Spinal cord (tissue), 10 donors: ENCODE measurements around the gene LNX1. TPM values are rescaled to one million over a fixed set of nuclear protein-coding genes. Genes with fewer than 3 reads are reported as not detected.
"Not testable (repeated sequence)": the region's sequence is repeated elsewhere in the genome, so short reads cannot be mapped to it uniquely, and the experiment has no call there.

ENCODE experiments used
- DNase-seq, 6 donors: peaks; one replicate each; pipeline versions ENCODE4 v3.0.0 to v3.0.0-alpha.2; 2013 to 2015; ENCODE audit warnings: low spot score in 6 of 6, low read depth in 4 of 6
- H3K27ac ChIP-seq: one replicate; pipeline ENCODE4 v1.5.1; 2013; ENCODE audit warnings: low read depth, low read length, control low read depth
- H3K27me3 ChIP-seq: one replicate; pipeline ENCODE4 v1.6.1; 2013; ENCODE audit warnings: low read length; ENCODE audit not compliant: control insufficient read depth, insufficient read depth
- H3K36me3 ChIP-seq: one replicate; pipeline ENCODE4 v1.6.1; 2013; ENCODE audit warnings: low read length; ENCODE audit not compliant: control insufficient read depth, insufficient read depth
- H3K4me1 ChIP-seq: one replicate; pipeline ENCODE4 v1.6.1; 2013; ENCODE audit warnings: low read length; ENCODE audit not compliant: control insufficient read depth, insufficient read depth
- H3K4me3 ChIP-seq: one replicate; pipeline ENCODE4 v1.5.1; 2013; ENCODE audit warnings: low read depth, low read length, control low read depth
- H3K9me3 ChIP-seq: one replicate; pipeline ENCODE4 v1.6.1; 2013; ENCODE audit warnings: low read length; ENCODE audit not compliant: control insufficient read depth, insufficient read depth
- WGBS: methylation state at CpG from one replicate; pipeline ENCODE4 v1.1.5; 2013; ENCODE audit warnings: missing lambda C conversion rate; ENCODE audit not compliant: insufficient coverage; 5-methylcytosine and 5-hydroxymethylcytosine counted together
- polyA plus RNA-seq, 2 donors: library from polyadenylated mRNA; unstranded; fragments of 120-200 nt; gene quantifications; one replicate each; pipeline ENCODE4 v1.2.1, GENCODE V29; 2013; ENCODE audit not compliant: insufficient read length in 2 of 2
- total RNA-seq, 2 donors: library from RNA; depleted of rRNA in 1 of 2; stranded (reverse); fragments of 120-200 nt in 1 of 2; fragments of >200 nt in 1 of 2; gene quantifications; one replicate each; pipeline versions ENCODE4 v1.2.3 to v1.2.4, GENCODE V29; 2013 to 2014
- donor health status: healthy.

The LNX1 gene
- total and polyA plus RNA-seq, 4 donors = 7.6 to 13.3 (median 11.0) TPM

- no peaks in the 10 kb centered on the region for H3K36me3 ChIP-seq
- no peaks in the 10 kb centered on the region for H3K4me1 ChIP-seq
- 90% methylated on average over 2 of the region's 10 CpGs for WGBS
- no peaks in the 10 kb centered on the region for H3K9me3 ChIP-seq
- H3K27me3 ChIP-seq = no peaks in the 10 kb centered on the region
- no peak for DNase-seq
- no peak overlapping the region for H3K27ac ChIP-seq
- no peak overlapping the region for H3K4me3 ChIP-seq
Observed at GRCh38 chr4:53476232-53477037, 114.9 kb downstream of the LNX1 start.

GRCh38 chr4:53466576-53466975, 124.7 kb downstream of the LNX1 start:
- H3K27me3 ChIP-seq, H3K9me3 ChIP-seq, H3K36me3 ChIP-seq, H3K27ac ChIP-seq, DNase-seq, H3K4me1 ChIP-seq, H3K4me3 ChIP-seq: not testable (repeated sequence)
- WGBS = 93% methylated on average over 2 of the region's 6 CpGs

- H3K36me3 ChIP-seq = no peaks in the 10 kb centered on the region
- peaks cover 2% of the 10 kb centered on the region for H3K9me3 ChIP-seq
- DNase-seq = no peak
- H3K4me1 ChIP-seq = no peaks in the 10 kb centered on the region
- no peak overlapping the region for H3K4me3 ChIP-seq
- no peaks in the 10 kb centered on the region for H3K27me3 ChIP-seq
- no peak overlapping the region for H3K27ac ChIP-seq
Observed at GRCh38 chr4:53465891-53466290, 125.4 kb downstream of the LNX1 start.

GRCh38 chr4:53465281-53465680, 126.0 kb downstream of the LNX1 start:
- H3K9me3 ChIP-seq = peaks cover 2% of the 10 kb centered on the region
- 100% methylated on average over 1 of the region's 2 CpGs for WGBS
- DNase-seq = no peak
- H3K4me1 ChIP-seq = no peaks in the 10 kb centered on the region
- H3K27me3 ChIP-seq = no peaks in the 10 kb centered on the region
- no peak overlapping the region for H3K4me3 ChIP-seq
- H3K36me3 ChIP-seq = no peaks in the 10 kb centered on the region
- H3K27ac ChIP-seq = no peak overlapping the region

- Histone ChIP-seq H3K36me3 (no peaks in the 10 kb centered on the region), H3K9me3 (peaks cover 2% of the 10 kb centered on the region), H3K27ac (no peak overlapping the region), H3K4me1 (no peaks in the 10 kb centered on the region), H3K4me3 (no peak overlapping the region), H3K27me3 (no peaks in the 10 kb centered on the region)
- 90% methylated on average over 2 of the region's 5 CpGs for WGBS
- no peak for DNase-seq
Observed at GRCh38 chr4:53463340-53463739, 127.9 kb downstream of the LNX1 start.

GRCh38 chr4:53461244-53461643, 130.0 kb downstream of the LNX1 start:
- Histone ChIP-seq H3K36me3 (no peaks in the 10 kb centered on the region), H3K4me3 (no peak overlapping the region), H3K4me1 (no peaks in the 10 kb centered on the region), H3K27ac (no peak overlapping the region), H3K27me3 (no peaks in the 10 kb centered on the region), H3K9me3 (no peaks in the 10 kb centered on the region)
- no CpG with 5 or more reads among the region's 2 CpGs for WGBS
- no peak for DNase-seq

GRCh38 chr4:53459548-53459947, 131.7 kb downstream of the LNX1 start:
- no peaks in the 10 kb centered on the region for H3K36me3 ChIP-seq
- DNase-seq = no peak
- no peak overlapping the region for H3K27ac ChIP-seq
- H3K9me3 ChIP-seq = no peaks in the 10 kb centered on the region
- no peaks in the 10 kb centered on the region for H3K4me1 ChIP-seq
- H3K27me3 ChIP-seq = no peaks in the 10 kb centered on the region
- H3K4me3 ChIP-seq = no peak overlapping the region

GRCh38 chr4:53456178-53456577, 135.1 kb downstream of the LNX1 start:
- Histone ChIP-seq H3K4me3 (no peak overlapping the region), H3K36me3 (peaks cover 7% of the 10 kb centered on the region), H3K27ac (no peak overlapping the region), H3K4me1 (no peaks in the 10 kb centered on the region), H3K9me3 (no peaks in the 10 kb centered on the region), H3K27me3 (no peaks in the 10 kb centered on the region)
- DNase-seq = no peak

- Histone ChIP-seq H3K27ac (no peak overlapping the region), H3K36me3 (peaks cover 9% of the 10 kb centered on the region), H3K27me3 (no peaks in the 10 kb centered on the region), H3K4me3 (no peak overlapping the region), H3K9me3 (no peaks in the 10 kb centered on the region), H3K4me1 (no peaks in the 10 kb centered on the region)
- 75% methylated on average over 1 of the region's 3 CpGs for WGBS
- no peak for DNase-seq
Observed at GRCh38 chr4:53455766-53456165, 135.5 kb downstream of the LNX1 start.

- Histone ChIP-seq H3K9me3 (no peaks in the 10 kb centered on the region), H3K27ac (no peak overlapping the region), H3K27me3 (no peaks in the 10 kb centered on the region), H3K36me3 (peaks cover 9% of the 10 kb centered on the region), H3K4me3 (no peak overlapping the region), H3K4me1 (no peaks in the 10 kb centered on the region)
- 92% methylated on average over 2 of the region's 2 CpGs for WGBS
- DNase-seq = no peak
Observed at GRCh38 chr4:53453385-53453784, 137.9 kb downstream of the LNX1 start.
